GM12872 (cell line): ENCODE measurements around the gene FBP1.

Experiments used
- TF ChIP-seq, protein P1 (sequence below): IDR thresholded peaks from 3 replicates; pipeline ENCODE4 v1.5.1; 2011; ENCODE audit warnings: low read depth, mild to moderate bottlenecking, low read length, moderate library complexity; ENCODE audit not compliant: insufficient read depth

FBP1 gene

GRCh38 chr9:94666364-94667099 is 27.2 kb upstream of the FBP1 start:
- TF ChIP-seq, protein P1, sequence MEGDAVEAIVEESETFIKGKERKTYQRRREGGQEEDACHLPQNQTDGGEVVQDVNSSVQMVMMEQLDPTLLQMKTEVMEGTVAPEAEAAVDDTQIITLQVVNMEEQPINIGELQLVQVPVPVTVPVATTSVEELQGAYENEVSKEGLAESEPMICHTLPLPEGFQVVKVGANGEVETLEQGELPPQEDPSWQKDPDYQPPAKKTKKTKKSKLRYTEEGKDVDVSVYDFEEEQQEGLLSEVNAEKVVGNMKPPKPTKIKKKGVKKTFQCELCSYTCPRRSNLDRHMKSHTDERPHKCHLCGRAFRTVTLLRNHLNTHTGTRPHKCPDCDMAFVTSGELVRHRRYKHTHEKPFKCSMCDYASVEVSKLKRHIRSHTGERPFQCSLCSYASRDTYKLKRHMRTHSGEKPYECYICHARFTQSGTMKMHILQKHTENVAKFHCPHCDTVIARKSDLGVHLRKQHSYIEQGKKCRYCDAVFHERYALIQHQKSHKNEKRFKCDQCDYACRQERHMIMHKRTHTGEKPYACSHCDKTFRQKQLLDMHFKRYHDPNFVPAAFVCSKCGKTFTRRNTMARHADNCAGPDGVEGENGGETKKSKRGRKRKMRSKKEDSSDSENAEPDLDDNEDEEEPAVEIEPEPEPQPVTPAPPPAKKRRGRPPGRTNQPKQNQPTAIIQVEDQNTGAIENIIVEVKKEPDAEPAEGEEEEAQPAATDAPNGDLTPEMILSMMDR, result no peak

DNA sequence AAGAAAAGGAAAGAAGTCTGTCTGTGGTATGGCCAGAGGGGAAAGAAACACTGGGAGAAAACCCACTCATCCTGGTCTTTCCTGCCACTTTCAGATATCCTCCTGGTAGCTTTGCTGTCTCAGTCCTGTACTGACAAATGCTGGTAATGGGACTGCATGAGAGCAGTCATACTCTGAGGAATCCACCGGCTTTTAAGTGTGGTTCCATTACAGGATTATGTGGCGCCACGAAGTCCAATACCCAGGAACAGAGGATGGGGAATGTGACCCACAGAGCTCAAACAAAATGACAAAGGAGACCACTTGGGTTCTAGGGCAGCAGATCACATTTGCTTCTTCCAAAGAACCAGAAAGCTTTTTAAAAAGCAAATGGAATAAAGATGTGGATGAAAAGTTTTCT is 26.3 kb upstream of the FBP1 start:
- TF ChIP-seq, protein P1, result no peak

DNA sequence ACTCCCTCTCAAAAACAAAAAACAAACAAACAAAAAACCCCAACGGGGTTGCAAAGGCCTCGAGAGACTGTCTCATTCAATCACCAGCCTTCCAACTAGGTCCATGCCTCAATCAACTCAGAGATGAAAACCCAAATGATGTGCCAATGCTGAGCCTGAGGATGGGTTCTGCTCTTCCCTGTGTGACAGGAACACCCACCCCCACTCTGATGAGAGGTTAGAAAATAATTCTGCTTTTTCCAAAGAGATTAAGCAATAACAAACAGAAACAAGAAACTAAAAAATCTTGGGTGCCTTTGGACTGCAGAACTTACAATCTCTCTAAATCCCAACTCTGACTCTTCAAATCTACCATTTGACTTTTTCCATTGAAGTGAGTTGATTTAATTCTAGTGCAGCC is 25.5 kb upstream of the FBP1 start:
- TF ChIP-seq, protein P1, result no peak

- TF ChIP-seq, protein P1, result no peak
Observed at GRCh38 chr9:94663640-94664039, 24.3 kb upstream of the FBP1 start.

DNA sequence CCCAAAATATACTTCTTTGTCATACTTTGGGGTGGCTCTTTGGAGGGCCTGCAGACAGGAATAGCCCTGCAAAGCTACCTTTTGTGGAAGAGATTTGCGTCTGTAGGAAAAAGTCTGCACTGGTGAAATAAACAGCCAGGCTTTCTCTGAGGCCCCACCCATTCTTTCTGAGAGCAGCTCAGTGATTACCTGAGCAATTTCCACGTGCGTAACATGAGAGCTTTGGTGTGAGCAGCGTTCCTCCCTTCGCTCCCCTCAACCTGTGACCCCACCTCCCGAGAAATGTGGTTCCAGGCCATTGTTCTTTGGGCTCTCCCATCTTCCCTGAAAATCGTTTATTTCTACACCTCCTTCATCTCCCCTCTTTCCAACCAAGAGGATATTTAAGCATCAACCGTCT is 23.8 kb upstream of the FBP1 start:
- TF ChIP-seq, protein P1, result no peak

DNA sequence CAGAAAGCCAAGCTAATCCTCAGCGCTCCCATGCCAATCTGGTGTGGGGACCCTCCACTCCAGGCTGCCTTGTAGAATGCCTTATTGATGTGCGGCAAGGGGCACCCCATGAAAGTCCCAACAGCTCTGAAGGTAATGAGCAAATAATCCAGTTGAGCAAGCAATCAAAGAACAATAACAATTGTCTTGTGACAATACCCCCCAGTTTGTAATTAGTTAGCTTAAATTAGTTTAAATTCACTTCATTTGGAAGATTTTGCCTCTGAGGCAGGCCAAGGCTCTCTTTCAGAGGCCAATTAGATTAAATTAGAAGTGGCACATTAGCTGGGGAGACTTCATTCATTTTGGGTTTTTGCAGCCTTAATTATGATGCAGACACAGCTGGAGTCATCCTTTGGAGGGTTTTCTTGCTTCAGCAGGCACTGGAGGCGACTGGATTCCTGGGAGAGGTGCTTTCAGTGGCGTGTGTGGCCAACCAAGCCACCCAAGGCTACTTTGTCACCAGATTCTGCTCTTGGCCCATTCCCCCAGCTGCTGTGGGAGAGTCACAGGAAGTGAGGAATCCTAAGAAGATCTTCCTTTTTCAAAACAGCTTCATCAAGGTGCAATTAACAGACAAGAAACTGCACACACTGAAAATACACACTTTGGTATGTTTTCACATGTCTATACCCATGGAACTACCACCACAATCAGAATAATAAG is 17.9 kb upstream of the FBP1 start:
- TF ChIP-seq, protein P1, result no peak

DNA sequence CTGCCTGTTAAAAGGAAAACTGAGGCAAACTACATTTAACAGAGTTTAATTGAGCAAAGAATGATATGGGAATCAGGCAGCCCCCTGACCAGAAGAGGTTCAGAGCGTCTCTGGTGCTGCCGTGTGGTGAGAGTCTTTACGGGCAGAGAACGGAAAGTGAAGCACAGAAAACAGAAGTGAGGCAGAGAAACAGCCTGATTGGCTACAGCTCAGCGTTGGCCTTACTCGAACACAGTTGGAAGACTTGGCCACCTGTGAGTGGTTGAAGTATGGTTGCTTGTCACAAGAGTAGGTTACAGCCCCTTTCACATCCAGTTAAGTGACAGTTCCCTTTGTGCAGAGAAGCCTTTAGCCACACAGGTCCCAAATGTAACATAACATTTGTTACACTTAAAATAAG is 16.9 kb upstream of the FBP1 start:
- TF ChIP-seq, protein P1, result no peak
